ENCODE measurements around the gene FHIT.
A peak's percentile ranks its signal among the peaks of the same experiment; 100 is the strongest.

Gene FHIT

DNA sequence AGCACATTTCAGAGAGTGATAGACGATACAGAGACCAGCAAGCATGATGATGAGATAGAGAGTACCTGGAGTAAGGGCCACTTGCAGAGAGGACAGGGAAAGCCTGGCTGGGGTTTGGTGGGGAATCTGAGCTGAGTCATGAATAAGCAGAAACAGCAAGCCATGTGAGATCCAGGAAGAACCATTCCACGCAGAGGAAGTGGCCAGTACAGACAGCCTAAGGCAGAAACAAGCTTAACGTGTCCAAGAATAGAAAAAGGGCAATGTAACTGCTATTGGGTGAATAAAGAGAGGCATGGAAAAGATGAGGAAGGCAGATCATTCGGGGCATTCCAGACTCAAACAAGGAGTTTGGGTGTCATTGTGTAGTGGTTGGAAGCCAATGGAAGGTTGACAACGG, 1385.2 kb downstream of the FHIT start:
- DNase-seq = peak in 6 of 56 donors; percentile 1 to 21 (median 4)

DNA sequence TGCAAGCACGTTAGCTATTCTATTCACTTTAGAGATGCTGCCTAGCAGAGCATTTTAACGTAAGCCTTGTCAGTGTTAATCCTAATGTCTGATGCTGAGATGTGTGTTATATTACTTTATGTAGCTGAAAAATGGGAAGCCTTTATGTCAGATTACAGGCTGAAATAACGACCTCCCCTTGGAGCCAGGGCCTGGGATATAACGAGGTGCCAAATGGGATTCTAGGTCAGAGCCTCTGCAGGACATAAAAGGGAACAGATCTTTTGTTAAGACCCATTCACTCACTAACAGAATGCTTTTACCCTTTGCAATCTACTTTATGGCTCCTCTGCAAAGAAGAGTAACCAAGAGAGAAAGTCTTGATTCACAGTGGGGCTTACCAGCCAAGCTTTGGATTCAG, 1385.9 kb downstream of the FHIT start:
- DNase-seq = no peak

DNA sequence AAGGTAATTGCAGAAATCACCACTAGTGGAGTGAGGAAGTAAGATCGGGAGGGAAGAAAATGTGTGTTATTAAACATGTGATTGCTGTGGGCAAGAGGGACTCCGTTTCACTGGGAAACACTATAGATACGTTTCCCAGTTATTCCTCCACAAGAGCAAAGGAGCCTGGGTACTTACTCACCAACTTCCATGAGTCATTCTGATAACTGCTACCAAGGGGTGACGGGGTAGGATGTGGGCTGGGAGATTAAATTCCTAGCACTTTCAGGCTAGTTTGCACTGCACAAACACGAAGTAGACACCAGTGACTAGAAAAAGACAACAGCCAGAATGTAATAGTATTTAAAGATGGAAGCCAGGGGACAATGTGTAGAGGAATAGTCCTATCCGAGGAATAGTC, 1388.6 kb downstream of the FHIT start:
- no peak for DNase-seq

DNA sequence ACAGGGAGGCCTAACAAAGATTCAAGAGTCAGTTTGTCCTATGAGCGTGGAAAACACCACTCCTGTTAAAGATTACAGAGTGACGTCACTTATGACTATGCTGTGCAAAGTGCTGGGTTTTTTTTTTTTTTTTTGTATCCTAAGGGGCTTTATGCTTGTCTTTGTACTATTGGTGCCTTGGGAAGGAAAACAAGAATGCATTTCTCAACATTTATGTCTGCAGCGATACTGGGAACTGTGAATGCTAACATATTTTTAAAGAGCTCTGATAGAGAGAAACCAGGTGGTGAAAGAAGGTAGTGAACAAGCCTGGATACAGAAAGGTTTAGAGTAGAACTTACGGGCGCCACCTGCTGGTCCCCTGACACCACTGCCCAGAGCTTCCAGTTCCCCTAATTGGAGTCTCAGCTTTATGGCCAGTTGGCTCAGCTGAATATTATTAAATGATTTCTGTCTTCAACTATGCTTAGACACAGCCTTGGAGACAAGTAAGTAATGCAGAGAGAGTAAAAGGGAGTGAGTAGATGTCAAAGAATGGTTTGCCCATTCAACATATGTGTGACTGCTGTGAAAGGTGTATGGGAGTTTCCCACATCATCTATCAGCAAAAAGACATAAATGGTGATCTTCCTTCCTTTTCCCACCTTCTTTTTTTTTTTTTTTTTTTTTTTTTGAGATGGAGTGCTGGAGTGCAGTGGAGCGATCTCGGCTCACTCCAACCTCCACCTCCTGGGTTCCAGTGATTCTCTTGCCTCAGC, 1393.5 kb downstream of the FHIT start:
- peak in 45 of 56 donors; percentile 1 to 86 (median 33) for DNase-seq

DNA sequence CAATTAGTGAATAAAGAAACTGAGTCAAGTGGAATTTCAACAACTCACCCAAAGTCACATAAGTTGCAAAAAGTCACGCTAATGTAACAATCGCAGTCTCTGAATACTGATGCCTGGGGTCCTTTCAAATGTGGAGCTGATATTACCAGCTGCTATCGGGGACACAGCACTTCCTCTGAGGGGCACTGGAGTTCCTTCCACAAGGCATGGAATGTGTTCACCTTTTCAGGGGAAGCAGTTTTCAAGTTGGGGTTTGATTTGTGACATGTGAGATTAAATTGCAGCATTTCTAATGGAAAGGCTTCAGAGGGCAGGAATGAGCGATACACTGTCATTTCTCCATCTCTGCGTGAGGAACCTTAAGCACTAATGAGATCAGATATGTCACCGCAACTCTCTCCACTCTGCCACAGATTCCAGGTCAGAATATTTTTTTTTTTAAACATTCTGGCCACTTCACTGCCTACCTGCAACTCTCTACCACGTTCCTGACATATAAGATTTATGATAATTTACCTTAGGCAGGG, 1394.3 kb downstream of the FHIT start:
- no peak for DNase-seq

DNA sequence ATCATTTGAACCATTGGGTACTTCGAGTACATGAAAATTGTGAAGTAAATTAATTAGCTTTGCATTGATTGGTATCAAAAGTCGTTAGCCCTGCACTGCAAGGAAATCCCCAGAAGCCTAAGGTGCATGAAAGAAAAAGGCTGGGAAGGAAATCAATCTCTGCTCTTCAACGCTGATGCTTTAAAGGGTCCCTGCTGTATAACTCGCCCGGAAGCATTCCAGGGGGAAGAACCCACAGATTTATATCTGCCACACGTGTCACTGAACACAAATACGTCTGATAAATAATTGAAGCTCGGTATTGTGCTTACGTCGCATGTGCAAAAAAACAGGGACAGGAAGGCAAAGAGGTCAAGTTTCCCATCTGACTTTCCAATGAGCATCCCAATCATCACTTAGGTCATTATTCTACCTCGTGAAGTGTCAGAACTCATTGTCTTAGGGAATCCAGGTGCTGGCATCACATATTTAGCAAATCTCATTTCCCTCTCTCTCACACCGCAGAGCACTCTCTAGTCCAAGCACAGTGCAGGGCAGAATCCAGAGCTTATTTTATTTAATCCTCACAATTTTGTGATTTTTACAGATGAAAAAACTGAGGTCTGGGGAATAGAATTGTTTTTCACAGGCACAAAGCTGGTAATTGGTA, 1397.1 kb downstream of the FHIT start:
- DNase-seq = no peak

DNA sequence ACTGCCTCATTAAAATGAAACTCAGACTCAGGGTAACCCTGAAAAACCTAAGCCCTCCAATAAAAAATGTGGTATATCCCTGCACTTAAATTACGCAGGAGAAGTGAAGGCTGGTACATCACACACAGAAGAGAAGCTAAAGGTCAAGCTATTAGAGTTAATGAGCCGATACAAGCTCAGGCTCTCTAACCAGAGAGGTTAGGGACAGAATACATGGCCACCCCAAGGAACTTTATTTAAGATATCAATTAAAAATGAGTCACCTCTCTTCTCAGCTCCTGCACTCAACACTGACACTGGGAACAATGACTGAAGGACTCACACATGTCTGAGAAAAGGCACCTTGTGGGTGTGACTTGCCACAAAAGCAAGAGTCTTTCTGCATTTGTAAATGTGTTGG, 1400.8 kb downstream of the FHIT start:
- DNase-seq = no peak

DNA sequence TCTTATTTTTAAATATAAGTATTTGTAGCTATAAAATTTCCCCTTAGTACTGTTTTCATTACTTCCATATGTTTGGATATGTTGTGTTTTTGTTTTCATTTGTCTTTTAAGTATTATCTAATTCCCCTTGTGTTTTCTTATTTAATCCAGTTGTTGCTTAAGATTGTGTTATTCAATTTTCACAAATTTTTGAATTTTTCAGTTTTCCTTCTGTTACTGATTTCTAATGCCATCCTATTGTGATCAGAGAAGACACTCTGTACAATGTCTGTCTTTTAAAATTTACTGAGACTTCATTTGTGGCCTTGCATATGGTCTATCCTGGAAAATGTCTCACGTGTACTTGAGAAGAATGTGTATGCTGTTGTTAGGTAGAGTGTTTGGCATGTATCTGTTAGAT, 1405.9 kb downstream of the FHIT start:
- DNase-seq = no peak

DNA sequence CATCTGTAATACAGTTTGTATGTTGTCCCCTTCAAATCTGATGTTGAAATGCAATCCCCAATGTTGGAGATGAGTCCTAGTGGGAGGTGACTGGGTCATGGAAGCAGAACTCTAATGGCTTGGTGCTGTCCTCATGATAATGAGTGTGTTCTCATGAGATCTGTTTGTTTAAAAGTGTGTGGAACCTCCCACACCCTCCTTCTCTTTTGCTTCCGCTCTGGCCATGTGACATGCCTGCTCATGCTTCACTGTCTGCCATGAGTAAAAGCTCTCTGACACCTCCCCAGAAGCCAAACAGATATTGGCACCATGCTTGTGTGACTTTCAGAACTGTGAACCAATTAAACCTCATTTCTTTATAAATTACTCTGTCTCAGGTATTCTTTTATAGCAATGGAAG, 1407.4 kb downstream of the FHIT start:
- no peak for DNase-seq

DNA sequence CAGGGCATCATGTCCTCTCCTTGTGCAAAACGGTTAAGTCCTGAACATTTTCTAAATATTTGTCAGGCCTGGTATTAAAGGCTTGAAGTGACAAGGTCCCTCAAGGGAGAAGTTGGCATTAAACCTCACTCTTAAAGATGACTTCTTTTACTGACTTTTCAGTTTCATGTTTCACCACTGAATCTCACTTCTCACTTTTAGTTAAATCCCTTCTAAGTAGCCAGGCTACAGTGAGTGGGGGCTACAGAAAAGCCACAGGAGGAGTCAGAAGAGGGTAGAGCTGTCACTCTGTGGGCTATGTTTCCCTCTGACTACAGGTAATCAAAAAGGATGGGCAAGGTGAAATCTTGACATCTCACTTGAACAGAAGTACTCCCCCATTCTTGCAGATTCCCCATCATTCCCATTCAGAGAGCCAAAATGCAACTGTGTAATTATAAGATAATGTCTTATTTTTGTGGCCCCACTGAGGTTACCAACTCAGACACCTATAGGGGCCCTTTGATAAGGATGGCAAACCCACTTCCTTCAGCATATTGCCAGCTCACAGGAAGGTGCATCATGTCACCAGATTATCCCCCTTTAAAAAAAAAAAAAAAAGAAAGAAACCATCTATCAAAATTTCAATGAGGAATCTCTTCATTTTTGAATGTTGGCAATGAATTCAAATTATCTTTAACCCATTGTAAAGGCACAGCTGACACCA, 1411.3 kb downstream of the FHIT start:
- no peak for DNase-seq

DNA sequence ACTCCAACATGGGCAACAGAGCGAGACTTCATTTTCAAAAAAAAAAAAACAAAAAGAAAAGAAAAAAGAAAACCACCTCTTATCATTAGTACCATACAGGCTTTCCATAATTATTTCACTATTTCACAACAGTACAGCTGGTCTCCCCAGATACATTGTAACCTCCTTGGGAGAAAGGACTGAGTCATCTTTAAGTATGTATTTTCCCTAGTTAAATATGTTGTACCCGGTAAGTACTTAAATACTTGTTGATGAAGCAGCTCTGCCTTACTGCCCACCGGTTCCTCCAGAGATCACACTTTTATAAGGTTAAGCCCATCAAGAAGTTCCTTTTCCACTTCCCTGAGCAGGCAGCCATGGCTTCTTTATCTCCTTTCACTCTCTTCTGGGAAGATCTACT, 1412.0 kb downstream of the FHIT start:
- DNase-seq = no peak

DNA sequence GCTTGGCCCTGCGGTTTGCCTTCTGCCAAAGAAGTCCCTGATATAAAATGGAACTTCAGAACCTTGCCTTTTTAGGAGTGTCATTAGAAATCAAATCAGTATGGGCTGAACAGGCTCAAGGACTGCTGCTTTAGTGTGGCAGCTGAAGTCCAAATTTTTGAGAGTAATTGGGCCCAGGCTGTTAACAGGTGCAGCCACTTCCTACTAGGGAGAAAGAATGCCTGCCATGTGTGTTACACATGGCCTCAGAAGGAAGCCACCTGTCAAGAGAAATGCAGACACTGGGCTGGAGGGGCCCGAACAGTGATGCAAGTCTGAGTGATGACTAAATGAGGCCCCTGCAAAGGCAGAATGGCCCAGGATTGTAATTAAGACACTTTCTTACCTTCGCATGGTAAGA, 1414.7 kb downstream of the FHIT start:
- no peak for DNase-seq

DNA sequence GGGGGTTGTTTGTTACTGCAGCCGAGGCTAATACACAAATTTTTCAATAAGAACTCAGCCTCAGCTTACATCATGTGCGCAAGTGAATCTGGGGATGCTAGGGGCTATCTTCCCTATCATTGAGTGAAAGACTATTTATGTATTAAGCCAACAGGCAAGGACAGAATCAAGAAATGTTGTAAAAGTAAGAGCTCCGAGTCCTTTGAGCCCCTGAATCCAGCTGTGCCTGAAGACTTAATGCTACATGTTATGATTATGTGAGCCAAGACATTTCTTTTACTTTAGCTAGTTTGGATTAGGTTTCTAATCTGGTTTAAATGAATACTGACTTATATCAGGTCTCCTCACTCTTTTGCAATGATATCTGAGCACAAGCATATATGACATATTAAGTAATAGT, 1418.5 kb downstream of the FHIT start:
- DNase-seq = no peak

DNA sequence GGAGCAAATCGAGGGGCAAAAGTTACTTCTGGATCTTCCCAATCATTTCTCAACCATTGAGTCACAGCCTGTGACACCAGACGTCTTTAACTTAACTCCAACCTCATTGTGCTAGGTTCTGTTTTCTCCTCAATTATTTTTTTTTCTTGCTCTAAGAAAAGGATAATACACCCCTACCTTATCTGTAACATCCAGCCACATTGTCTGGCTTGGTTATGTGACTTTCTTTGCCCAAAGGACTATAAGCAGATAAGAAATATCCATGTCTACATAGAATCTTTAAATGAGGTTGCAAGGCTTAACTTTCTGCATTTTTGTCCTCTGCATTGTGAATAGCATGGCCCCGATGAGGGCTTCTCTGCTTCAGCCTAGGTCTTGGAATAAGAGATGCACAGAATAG, 1419.0 kb downstream of the FHIT start:
- DNase-seq = no peak

DNA sequence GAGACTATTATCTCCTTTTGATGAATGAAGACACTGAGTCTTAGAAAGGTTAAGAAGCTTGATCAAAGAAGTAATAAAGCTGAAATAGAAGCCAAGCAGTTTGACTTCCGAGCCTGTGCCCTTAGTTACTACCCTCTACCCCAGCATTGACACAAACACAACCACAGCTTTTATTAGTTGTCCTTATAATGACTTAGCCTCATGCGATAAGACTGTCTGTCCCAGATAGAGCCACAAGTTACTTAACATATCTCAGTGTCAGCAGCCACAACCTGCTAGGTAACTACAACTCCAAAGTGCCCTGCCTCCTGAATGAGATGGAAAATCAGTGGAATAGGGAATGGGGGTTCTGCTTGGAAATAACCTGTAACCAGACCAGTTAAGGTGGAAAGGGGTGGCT, 1419.9 kb downstream of the FHIT start:
- DNase-seq = no peak

DNA sequence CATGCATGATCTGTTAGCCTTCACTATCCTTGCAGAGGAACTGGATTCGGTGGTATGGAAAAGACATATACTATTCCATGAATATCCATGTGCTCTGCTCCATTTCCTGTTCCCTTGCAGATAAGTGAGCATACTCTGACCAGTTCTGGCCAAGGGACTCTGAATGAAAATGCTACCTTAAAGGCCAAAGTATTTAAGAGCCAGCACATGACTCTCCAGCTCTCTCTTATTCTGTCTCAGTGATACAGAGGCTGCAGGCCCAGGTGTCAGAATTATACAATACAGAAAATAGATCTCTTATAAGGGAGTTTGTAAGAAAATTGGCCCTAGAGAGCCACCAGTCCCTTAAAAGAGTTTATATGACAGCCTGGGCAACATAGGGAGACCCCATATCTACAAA, 1421.7 kb downstream of the FHIT start:
- no peak for DNase-seq

DNA sequence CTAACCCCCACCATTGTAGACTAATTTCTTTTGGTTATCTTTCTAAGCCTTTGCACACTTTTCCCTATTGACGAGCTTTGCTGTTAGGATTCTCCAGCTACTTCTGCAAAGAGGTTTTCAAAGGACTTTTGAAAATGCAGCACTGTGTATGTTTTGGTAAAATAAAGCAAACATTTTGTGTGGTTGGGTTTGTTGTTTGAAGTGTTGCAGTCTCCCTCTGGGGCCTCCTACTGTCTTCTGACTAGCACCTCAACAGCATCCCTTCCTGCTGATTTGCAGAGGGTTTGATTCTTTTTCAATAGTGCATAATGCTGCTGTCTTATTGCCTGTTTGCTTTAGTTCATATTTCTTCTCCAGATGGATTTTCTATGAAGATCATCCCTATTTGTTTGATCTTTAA, 1426.4 kb downstream of the FHIT start:
- DNase-seq = no peak

DNA sequence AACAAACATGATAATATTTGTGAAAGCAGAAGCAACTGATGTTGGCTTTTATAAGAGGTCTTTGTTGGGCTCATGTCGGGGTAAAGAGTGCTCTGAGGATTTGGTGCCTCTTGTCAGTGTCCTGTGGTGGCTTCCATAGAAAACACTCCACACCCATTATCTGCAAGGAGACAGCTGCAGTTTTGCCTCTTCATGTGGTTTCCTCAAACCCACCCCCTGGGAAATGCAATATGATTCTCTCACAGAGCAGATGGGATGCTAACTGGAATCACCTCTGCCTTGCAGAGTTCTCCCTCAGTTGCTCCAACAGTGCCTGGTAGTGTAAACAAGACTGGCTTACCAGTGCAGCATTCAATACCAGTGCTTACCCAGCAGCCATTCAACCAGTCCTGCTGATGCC, 1430.0 kb downstream of the FHIT start:
- DNase-seq = no peak

DNA sequence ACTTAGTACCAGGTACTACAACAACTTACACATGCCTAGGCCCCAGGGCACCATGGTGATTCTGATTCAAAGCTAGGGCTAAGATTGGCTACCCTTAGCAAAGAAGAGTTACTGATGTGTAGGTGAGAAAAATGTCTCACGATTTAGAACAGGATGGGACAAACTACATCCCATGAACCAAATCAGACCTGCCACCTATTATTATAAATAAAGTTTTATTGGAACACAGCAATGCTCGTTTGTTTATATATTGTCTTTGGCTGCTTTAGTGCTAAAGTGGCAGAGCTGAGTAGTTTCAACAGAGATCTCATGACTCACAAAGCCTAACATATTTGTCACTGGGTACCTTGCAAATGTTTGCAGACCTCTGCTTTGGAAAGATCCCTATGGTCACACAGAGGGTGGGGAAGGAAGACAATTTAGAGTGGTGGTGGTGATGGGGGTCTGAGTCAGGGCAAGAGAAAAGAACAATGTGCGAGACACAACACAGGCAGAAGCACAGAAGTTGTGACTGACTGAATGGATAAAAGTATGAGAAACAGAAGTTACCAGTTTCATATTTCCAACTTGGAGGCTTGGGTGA, 1430.8 kb downstream of the FHIT start:
- no peak for DNase-seq

DNA sequence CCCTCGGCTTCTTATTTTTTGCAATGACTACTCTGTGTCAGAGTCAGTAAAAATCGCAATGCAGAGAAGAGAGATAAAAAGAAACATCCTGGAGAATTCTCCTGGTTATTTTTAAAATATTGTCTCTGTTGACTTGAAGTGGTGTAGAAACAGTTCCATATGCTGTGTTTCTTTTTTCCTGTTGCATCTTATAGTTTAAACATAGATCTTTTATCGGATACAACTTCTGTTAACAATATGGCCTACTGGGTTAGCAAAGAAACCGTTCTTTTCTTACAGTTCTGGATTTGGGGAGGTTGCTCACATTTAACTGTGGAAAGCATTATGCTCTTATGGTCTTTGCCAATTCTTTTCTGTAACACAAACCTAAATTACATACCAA, 1432.3 kb downstream of the FHIT start:
- no peak for DNase-seq

DNA sequence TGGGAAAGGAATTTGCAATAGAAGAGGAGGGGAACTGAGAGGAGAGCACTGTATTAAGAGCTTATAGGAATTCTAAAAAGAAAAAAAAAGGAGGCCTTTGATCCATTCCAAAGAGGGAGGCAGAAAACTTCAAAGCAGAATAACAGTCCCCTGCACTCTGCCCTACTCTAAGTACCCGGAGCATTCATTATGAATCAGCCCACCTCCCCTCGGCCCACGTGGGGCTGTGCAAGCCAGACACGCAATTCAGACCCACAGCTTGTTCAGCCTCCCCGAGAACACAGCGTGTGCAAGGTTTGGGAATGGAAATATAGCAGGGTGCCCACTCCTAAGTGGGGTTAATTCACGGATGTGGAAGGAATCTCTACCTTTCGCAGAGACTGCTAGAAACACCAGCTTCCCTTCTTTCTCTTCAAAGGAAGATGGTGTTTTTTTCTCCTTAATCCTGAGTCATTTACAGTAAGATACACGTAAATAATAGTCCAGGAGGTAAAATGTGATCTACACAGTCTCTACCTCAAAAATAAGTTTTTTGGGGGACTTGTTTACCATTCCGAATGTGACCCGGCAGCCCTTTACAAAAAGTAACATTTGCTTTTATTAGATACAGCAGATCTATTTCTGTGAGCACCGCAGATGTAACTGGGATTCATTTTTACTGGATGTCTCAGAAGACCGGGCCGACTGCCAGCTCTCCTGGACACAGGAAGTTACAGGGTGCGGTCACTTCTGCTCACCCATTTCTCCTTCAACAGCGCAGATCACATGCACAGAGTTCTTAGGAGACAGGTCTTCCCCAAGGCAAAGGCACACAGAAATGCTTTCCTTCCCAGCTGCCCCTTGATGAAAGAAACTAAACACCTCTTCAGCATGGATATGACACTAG, 1433.0 kb downstream of the FHIT start:
- DNase-seq = peak in 5 of 56 donors; percentile 0 to 18 (median 8)
